HTR-8/SVneo (cell line): ENCODE measurements around the gene NMRK2.
"Not testable (repeated sequence)": the region's sequence is repeated elsewhere in the genome, so short reads cannot be mapped to it uniquely, and the experiment has no call there.

ENCODE experiments used
- DNase-seq: peaks from one replicate; pipeline ENCODE4 v3.0.0; 2011; ENCODE audit warnings: low spot score, mixed read lengths; ENCODE audit not compliant: insufficient read length
- FAIRE-seq: peaks from 2 replicates; lab custom pipeline; 2011; peaks lifted over from hg19 to GRCh38; lab: Jason Lieb, UNC

Gene NMRK2

GRCh38 chr19:3961007-3961406 is 28.1 kb downstream of the NMRK2 start:
- FAIRE-seq (no peak), DNase-seq (no peak)

GRCh38 chr19:3963458-3964255 is 30.8 kb downstream of the NMRK2 start:
- FAIRE-seq: no peak

GRCh38 chr19:3964256-3965194 is 31.7 kb downstream of the NMRK2 start:
- FAIRE-seq: no peak
- no peak for DNase-seq

More at GRCh38 chr19:3963458-3964255, 30.8 kb downstream of the NMRK2 start:
- no peak for DNase-seq

GRCh38 chr19:3966051-3967017 is 33.5 kb downstream of the NMRK2 start:
- DNase-seq: no peak
- no peak for FAIRE-seq

- not testable (repeated sequence) for FAIRE-seq, DNase-seq
Observed at GRCh38 chr19:3967983-3968382, 35.1 kb downstream of the NMRK2 start.

GRCh38 chr19:3968556-3969434 is 35.9 kb downstream of the NMRK2 start:
- DNase-seq: peak; percentile 93

GRCh38 chr19:3969435-3970312 is 36.8 kb downstream of the NMRK2 start:
- no peak for FAIRE-seq

More at GRCh38 chr19:3968556-3969434, 35.9 kb downstream of the NMRK2 start:
- FAIRE-seq: no peak

DNA sequence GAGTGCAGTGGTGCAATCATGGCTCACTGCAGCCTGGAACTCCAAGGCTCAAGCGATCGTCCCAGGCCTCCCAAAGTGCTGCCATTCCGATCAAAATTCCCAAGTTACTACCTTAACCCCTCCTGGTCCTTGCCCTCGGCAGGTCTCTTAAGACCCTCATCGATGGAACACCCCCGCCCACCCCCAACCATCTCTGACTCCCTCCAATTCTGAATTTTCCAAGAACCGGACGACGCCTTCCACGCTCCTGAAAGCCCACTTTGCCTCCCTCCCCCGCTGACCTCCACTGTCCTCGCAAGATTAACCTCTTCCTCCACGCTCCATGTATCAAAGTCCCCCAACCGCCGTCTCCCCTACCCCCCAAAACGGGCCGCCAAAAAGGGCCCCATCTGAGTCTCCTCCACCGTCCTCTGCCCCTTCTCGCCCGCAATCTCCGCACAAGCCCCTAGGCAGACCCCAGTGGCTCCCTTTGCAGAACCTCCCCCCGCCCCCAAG is 37.5 kb downstream of the NMRK2 start:
- DNase-seq: no peak
- FAIRE-seq: no peak

More at GRCh38 chr19:3969435-3970312, 36.8 kb downstream of the NMRK2 start:
- DNase-seq: no peak

- peak; percentile 90 for DNase-seq
- peak; percentile 89 for FAIRE-seq
Observed at GRCh38 chr19:3970808-3971598, 38.1 kb downstream of the NMRK2 start, which contains the start of gene DAPK3. Gene DAPK3, minus strand, starts transcription at chr19:3971099. Its CDS starts 1,364 bp downstream, at chr19:3969735.

- no peak for DNase-seq
- FAIRE-seq: no peak
Observed at GRCh38 chr19:3975144-3975543, 42.3 kb downstream of the NMRK2 start.

DNA sequence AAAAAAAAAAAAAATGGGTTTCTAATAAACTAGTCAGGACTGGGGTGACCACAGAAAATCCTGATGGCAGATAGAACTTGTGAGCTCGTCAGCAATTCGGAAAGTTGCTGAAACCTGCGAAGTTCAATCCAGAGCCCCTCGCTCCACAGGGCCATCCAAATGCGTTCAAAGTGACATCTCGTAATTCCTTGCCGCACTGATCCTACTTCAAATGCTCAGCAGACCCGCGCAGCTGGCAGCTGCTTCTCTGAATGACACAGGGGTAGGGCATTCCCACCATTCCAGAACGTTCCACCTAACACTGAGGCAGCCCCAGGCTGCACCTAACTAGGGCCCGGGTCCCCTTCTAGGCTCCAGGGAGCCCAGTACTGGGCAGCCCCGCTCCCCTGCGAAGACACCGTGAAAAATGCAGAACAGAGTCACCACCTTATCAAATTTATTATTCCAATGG is 42.8 kb downstream of the NMRK2 start:
- DNase-seq: no peak
- no peak for FAIRE-seq

GRCh38 chr19:3976495-3977241 is 43.8 kb downstream of the NMRK2 start:
- no peak for FAIRE-seq
- DNase-seq: no peak

DNA sequence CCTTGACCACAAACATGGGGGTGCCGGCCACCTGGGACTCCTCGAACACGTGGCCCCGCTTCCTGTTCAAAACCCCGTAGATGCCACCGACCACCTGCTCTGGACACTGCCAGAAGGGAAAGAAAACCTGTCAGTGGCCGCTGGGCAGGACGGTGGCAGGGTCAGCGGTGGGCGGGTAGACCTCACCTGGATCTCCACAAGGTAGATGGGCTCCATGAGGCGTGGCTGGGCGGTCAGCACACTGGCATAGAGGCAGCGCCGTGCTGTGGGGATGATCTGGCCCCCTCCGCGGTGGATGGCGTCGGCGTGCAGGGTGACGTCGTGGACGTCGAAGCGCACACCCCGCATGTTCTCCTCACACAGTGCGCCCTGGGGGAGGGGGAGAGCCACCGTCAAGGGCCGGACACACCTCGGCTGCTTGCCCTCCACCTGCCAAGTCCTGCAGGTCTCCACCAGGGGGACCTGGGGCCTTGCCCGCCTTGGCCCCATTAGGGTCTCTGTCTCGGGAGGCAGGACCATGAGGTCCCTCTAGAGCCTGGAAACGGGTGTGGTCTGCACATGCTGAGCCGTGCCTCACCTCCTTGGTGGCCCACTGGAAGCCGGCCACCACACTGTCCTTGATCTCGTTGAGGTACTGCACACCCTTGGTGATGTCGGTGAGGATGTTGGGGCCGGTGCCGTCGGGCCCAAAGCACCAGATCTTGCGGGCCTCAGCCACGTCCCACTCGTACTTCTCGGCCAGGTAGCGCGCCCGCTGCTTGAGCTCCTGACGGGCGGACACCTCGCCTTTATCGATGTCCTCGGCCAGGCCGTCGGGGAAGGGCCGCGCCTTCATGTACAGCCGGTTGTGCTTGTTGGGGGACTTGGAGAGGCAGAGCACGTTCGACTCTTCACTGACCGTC is 44.6 kb downstream of the NMRK2 start:
- no peak for FAIRE-seq

GRCh38 chr19:3978145-3978544 is 45.3 kb downstream of the NMRK2 start:
- DNase-seq (no peak), FAIRE-seq (no peak)

More for the DNA sequence above, 44.6 kb downstream of the NMRK2 start:
- DNase-seq: no peak

- FAIRE-seq (no peak), DNase-seq (no peak)
Observed at GRCh38 chr19:3979289-3979673, 46.4 kb downstream of the NMRK2 start.
